DOHH2 (cell line): ENCODE results near the gene SLC26A2.

Experiments used
- H3F3A ChIP-seq: fragments of 200-600 bp; sonication (generic), shearing (Covaris generic); 2 replicates; pipeline ENCODE4 v1.6.0; 2016; ENCODE audit warnings: antibody characterized with exemption, mild to moderate bottlenecking; ENCODE audit not compliant: control insufficient read depth, insufficient read depth
- H3K27ac ChIP-seq: fragments of 200-600 bp; sonication (generic); 2 replicates; pipeline ENCODE4 v1.5.1; 2014; ENCODE audit warnings: low read depth, mild to moderate bottlenecking, low read length, moderate library complexity
- H3K27me3 ChIP-seq: fragments of 200-600 bp; sonication (generic); 2 replicates; pipeline ENCODE4 v1.6.1; 2014; ENCODE audit warnings: mild to moderate bottlenecking, low read length, mixed read lengths; ENCODE audit not compliant: control insufficient read depth
- H3K36me3 ChIP-seq: fragments of 200-600 bp; sonication (generic); 2 replicates; pipeline ENCODE4 v1.6.1; 2014; ENCODE audit warnings: mild to moderate bottlenecking, low read length, moderate library complexity, mixed read lengths; ENCODE audit not compliant: control insufficient read depth
- H3K4me1 ChIP-seq: fragments of 200-600 bp; sonication (generic); 2 replicates; pipeline ENCODE4 v1.6.1; 2014; ENCODE audit warnings: mild to moderate bottlenecking, low read length, mixed read lengths; ENCODE audit not compliant: control insufficient read depth
- H3K4me2 ChIP-seq: fragments of 200-600 bp; sonication (generic); 2 replicates; pipeline ENCODE4 v1.6.0; 2014; ENCODE audit warnings: mild to moderate bottlenecking, low read length, moderate library complexity
- H3K4me3 ChIP-seq: fragments of 200-600 bp; sonication (generic); 2 replicates; pipeline ENCODE4 v1.5.1; 2014; ENCODE audit warnings: mild to moderate bottlenecking, low read length, mixed read lengths
- H3K79me2 ChIP-seq: fragments of 200-600 bp; sonication (generic); 2 replicates; pipeline ENCODE4 v1.6.1; 2014; ENCODE audit warnings: mild to moderate bottlenecking, low read length, mixed read lengths; ENCODE audit not compliant: control insufficient read depth
- H3K9me2 ChIP-seq: fragments of 200-600 bp; sonication (generic); replicated peaks from 2 replicates; pipeline ENCODE4 v1.6.1; 2014; ENCODE audit warnings: mild to moderate bottlenecking, low read length, mixed read lengths; ENCODE audit not compliant: control insufficient read depth
- H3K9me3 ChIP-seq: fragments of 200-600 bp; sonication (generic); 2 replicates; pipeline ENCODE4 v1.6.1; 2014; ENCODE audit warnings: antibody characterized with exemption, low read length, mixed read lengths; ENCODE audit not compliant: control insufficient read depth, insufficient read depth
- H4K20me1 ChIP-seq: fragments of 200-600 bp; sonication (generic); 2 replicates; pipeline ENCODE4 v1.6.0; 2014; ENCODE audit warnings: low read depth, mild to moderate bottlenecking, antibody characterized with exemption, low read length, moderate library complexity; ENCODE audit not compliant: control insufficient read depth, insufficient read depth
- CTCF ChIP-seq: fragments of 200-600 bp; sonication (generic); IDR thresholded peaks from one replicate; pipeline ENCODE4 v1.5.1; 2014; ENCODE audit warnings: antibody characterized with exemption, mild to moderate bottlenecking, low read depth, low read length; ENCODE audit not compliant: poor library complexity, severe bottlenecking
- EZH2phosphoT487 ChIP-seq: fragments of 200-600 bp; sonication (generic); IDR thresholded peaks from 2 replicates; pipeline ENCODE4 v1.6.1; 2017; ENCODE audit warnings: borderline replicate concordance, mild to moderate bottlenecking, antibody characterized with exemption, low read length, moderate library complexity, mixed read lengths

Gene SLC26A2

DNA sequence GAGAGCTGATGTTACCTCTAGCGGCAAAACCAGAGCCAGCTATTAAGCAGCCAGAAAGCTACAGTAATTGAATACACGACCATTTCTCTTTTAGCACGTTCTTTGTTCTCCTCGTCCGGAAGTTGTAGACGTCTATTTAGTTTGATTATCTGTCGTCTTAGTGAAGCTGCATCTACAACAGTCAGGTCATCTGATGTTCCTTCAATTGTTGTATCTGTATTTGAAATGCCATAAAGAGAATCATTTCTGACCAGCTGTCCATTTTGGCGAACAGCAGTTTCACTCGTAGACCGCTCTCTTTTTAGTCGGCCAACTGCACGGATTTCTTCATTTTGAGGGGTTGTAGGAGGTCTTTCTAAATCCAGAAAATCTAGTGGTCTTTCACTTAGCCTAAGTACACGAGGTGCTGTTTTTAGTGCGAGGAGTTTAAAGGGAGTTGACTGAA lies 28.5 kb upstream of the SLC26A2 start:
- Histone ChIP-seq H3K4me3 (no peak overlapping the region), H3K4me2 (no peak overlapping the region)

GRCh38 chr5:149932445-149933350 lies 27.9 kb upstream of the SLC26A2 start:
- peaks cover 32% of the 10 kb centered on the region for H3K27me3 ChIP-seq
- no peaks in the 10 kb centered on the region for H3F3A ChIP-seq
- no peaks in the 10 kb centered on the region for H3K9me3 ChIP-seq
- H3K4me3 ChIP-seq = no peak overlapping the region
- no peaks in the 10 kb centered on the region for H3K9me2 ChIP-seq
- H4K20me1 ChIP-seq = no peaks in the 10 kb centered on the region
- TF ChIP-seq EZH2phosphoT487 = no peak
- TF ChIP-seq CTCF = no peak
- no peak overlapping the region for H3K27ac ChIP-seq
- H3K36me3 ChIP-seq = no peaks in the 10 kb centered on the region
- H3K79me2 ChIP-seq = no peaks in the 10 kb centered on the region
- H3K4me1 ChIP-seq = no peaks in the 10 kb centered on the region
- no peak overlapping the region for H3K4me2 ChIP-seq

More for the DNA sequence above, 28.5 kb upstream of the SLC26A2 start:
- Histone ChIP-seq H3F3A (no peaks in the 10 kb centered on the region), H3K36me3 (no peaks in the 10 kb centered on the region), H3K27me3 (peaks cover 31% of the 10 kb centered on the region), H3K9me3 (no peaks in the 10 kb centered on the region), H3K79me2 (no peaks in the 10 kb centered on the region), H3K27ac (no peak overlapping the region), H3K9me2 (no peaks in the 10 kb centered on the region), H3K4me1 (no peaks in the 10 kb centered on the region), H4K20me1 (no peaks in the 10 kb centered on the region)
- TF ChIP-seq EZH2phosphoT487 = no peak
- TF ChIP-seq CTCF = no peak

DNA sequence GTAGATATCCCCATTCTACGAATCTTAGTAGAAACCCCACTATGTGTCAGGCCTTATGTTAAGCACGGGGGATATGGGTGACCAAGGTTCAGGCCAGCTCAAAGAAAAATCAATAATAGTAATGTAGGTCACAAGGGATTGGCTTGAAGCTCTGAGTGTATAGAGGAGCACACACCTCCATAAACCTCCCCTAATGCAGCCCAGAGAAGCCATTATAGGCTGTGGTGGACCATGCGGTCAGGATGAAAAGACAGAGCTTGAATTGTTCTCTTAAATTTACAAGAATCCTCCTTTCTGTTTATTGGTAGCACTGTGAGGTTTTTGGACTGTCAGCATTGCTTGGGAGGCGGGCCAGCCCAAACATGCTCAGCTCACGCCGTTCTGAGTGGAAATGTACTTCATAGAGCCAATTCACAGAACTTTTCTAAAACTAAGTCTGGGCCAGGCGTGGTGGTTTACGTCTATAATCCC lies 25.1 kb upstream of the SLC26A2 start:
- H3K4me2 ChIP-seq = no peak overlapping the region
- no peaks in the 10 kb centered on the region for H3K9me3 ChIP-seq

More for the DNA sequence above, 25.1 kb upstream of the SLC26A2 start:
- Histone ChIP-seq H3K4me3 (no peak overlapping the region), H3K9me2 (no peaks in the 10 kb centered on the region), H4K20me1 (no peaks in the 10 kb centered on the region), H3K4me1 (no peaks in the 10 kb centered on the region), H3F3A (no peaks in the 10 kb centered on the region), H3K36me3 (no peaks in the 10 kb centered on the region), H3K27ac (no peak overlapping the region), H3K27me3 (peaks cover 33% of the 10 kb centered on the region), H3K79me2 (no peaks in the 10 kb centered on the region)
- no peak for TF ChIP-seq EZH2phosphoT487
- no peak for TF ChIP-seq CTCF
